Endodermal cell (in vitro differentiated cells): ENCODE measurements around the gene FRMPD4. TPM values are rescaled to one million over a fixed set of nuclear protein-coding genes. Genes with fewer than 3 reads are reported as not detected.

Source experiments
- DNase-seq: peaks from one replicate; pipeline ENCODE4 v3.0.0-alpha.2; 2017
- H3K27ac ChIP-seq: 2 replicates; pipeline ENCODE4 v1.5.1; 2013; ENCODE audit warnings: mild to moderate bottlenecking, low read depth, low read length, moderate library complexity
- H3K27me3 ChIP-seq: 2 replicates; pipeline ENCODE4 v1.6.1; 2013; ENCODE audit warnings: mild to moderate bottlenecking, low read length, moderate library complexity; ENCODE audit not compliant: insufficient read depth, control insufficient read depth, poor library complexity, severe bottlenecking
- H3K36me3 ChIP-seq: 2 replicates; pipeline ENCODE4 v1.7.0; 2013; ENCODE audit warnings: mild to moderate bottlenecking, low read length, moderate library complexity; ENCODE audit not compliant: control insufficient read depth, insufficient read depth
- H3K4me1 ChIP-seq: one replicate; pipeline ENCODE4 v1.7.0; 2013; ENCODE audit warnings: low read length; ENCODE audit not compliant: control insufficient read depth, insufficient read depth
- H3K4me3 ChIP-seq: 2 replicates; pipeline ENCODE4 v1.5.1; 2013; ENCODE audit warnings: mild to moderate bottlenecking, low read length, moderate library complexity
- H3K9ac ChIP-seq: 2 replicates; pipeline ENCODE4 v1.6.1; 2013; ENCODE audit warnings: mild to moderate bottlenecking, low read length, moderate library complexity; ENCODE audit not compliant: poor library complexity, severe bottlenecking; ENCODE audit errors: extremely low read depth
- H3K9me3 ChIP-seq: 2 replicates; pipeline ENCODE4 v1.6.1; 2013; ENCODE audit warnings: mild to moderate bottlenecking, low read length, moderate library complexity; ENCODE audit not compliant: control insufficient read depth
- H3K27ac Mint-ChIP-seq: 2 replicates; pipeline ENCODE4 v1.8.0; 2020; ENCODE audit warnings: mixed read lengths
- H3K27me3 Mint-ChIP-seq: 2 replicates; pipeline ENCODE4 v1.8.0; 2021; ENCODE audit warnings: mild to moderate bottlenecking, mixed read lengths; ENCODE audit not compliant: insufficient read depth
- H3K36me3 Mint-ChIP-seq: 2 replicates; pipeline ENCODE4 v1.8.0; 2020; ENCODE audit warnings: low read depth, mixed read lengths
- H3K4me1 Mint-ChIP-seq: 2 replicates; pipeline ENCODE4 v1.8.0; 2020; ENCODE audit warnings: mixed read lengths
- H3K4me3 Mint-ChIP-seq: 2 replicates; pipeline ENCODE4 v1.8.0; 2020; ENCODE audit warnings: mild to moderate bottlenecking, moderate library complexity, mixed read lengths
- H3K9me3 Mint-ChIP-seq: 2 replicates; pipeline ENCODE4 v1.8.0; 2020; ENCODE audit warnings: mild to moderate bottlenecking, mixed read lengths
- whole genome bisulfite sequencing, 2 experiments: methylation state at CpG; one replicate each; pipeline versions ENCODE4 v1.1.5 to v1.1.7; 2013; ENCODE audit warnings: missing lambda C conversion rate in 2 of 2, mixed read lengths in 1 of 2; ENCODE audit not compliant: insufficient coverage in 1 of 2, insufficient read length in 1 of 2; 5-methylcytosine and 5-hydroxymethylcytosine counted together
- total RNA-seq, 2 donors: library from RNA; stranded (reverse); fragmentation: NEBNext Ultra II Directional in 1 of 2; extraction: Animal tissue kit (Norgen Biotek cat#: 25700) in 1 of 2; gene quantifications; 2 replicates in 1 of 2; 3 replicates in 1 of 2; pipeline ENCODE4 v1.2.1, GENCODE V29; 2021
- TF ChIP-seq, protein P1 (sequence below): fragments of 200-600 bp; sonication (generic); conservative IDR thresholded peaks from 2 replicates; pipeline ENCODE4 v1.5.0; 2021; ENCODE audit warnings: antibody characterized with exemption, mild to moderate bottlenecking

Gene FRMPD4
- total RNA-seq, 2 donors from 2014 or later: 0.09 to 0.81 TPM

DNA sequence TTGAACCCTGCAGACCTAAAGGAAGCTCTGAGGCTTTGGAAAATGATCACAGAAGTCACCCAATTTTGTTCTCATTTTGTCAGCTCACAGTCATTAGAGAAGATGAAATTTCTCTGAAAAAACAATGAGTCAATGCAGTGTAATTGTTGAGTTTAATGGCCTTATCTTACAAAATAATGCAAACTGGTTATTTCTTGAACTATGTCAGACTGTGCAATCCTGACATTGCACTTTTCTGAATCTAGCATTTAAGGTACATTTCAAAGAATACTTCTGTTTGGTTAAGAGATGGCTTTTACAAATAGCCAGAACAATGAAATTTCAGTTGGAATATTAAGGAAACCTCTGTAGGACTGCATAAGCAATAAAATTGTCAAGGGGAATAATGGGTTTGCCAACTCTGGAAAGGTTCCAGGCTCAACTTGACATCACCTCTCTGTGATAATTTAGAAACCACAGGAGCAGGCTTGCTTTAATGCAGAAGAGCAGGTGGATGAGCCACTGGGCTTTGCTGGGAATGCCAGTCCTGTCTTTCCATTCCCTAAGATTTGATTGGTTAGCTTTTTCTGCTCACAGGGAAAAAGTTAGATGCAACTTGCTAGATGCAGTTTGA lies 222.8 kb downstream of the FRMPD4 start:
- Mint-ChIP-seq H3K9me3 (peaks cover 1% of the 10 kb centered on the region), H3K27me3 (no peaks in the 10 kb centered on the region), H3K4me1 (no peaks in the 10 kb centered on the region), H3K27ac (no peak overlapping the region), H3K4me3 (no peak overlapping the region), H3K36me3 (no peaks in the 10 kb centered on the region)
- H3K9me3 ChIP-seq: no peaks in the 10 kb centered on the region
- DNase-seq: no peak
- peaks cover 3% of the 10 kb centered on the region for H3K27me3 ChIP-seq
- TF ChIP-seq, protein P1, sequence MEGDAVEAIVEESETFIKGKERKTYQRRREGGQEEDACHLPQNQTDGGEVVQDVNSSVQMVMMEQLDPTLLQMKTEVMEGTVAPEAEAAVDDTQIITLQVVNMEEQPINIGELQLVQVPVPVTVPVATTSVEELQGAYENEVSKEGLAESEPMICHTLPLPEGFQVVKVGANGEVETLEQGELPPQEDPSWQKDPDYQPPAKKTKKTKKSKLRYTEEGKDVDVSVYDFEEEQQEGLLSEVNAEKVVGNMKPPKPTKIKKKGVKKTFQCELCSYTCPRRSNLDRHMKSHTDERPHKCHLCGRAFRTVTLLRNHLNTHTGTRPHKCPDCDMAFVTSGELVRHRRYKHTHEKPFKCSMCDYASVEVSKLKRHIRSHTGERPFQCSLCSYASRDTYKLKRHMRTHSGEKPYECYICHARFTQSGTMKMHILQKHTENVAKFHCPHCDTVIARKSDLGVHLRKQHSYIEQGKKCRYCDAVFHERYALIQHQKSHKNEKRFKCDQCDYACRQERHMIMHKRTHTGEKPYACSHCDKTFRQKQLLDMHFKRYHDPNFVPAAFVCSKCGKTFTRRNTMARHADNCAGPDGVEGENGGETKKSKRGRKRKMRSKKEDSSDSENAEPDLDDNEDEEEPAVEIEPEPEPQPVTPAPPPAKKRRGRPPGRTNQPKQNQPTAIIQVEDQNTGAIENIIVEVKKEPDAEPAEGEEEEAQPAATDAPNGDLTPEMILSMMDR: no peak
- H3K27ac ChIP-seq: no peak overlapping the region
- H3K36me3 ChIP-seq: no peaks in the 10 kb centered on the region
- no peaks in the 10 kb centered on the region for H3K4me1 ChIP-seq
- no peak overlapping the region for H3K4me3 ChIP-seq
- H3K9ac ChIP-seq: no peak overlapping the region

DNA sequence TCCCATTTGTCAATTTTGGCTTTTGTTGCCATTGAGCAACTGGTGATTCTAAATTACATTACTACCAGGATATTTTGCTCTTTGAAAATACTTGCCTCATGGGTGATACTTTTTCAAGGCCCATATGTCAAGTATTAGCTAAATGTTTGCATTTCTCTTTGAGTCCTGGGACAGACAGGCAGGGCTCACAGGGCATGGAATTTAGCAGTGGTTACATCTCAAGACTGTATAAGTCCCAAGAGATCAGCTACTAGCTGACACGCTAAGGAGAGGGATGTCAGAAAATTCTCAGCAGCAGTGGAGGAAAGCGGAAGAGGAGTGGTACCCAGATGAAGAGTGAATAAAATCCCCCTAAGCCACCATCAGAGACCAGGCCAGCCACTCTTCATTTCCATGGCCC lies 224.9 kb downstream of the FRMPD4 start:
- Mint-ChIP-seq H3K27me3 (peaks cover 7% of the 10 kb centered on the region), H3K4me3 (no peak overlapping the region), H3K4me1 (no peaks in the 10 kb centered on the region), H3K36me3 (no peaks in the 10 kb centered on the region), H3K27ac (no peak overlapping the region), H3K9me3 (peaks cover 1% of the 10 kb centered on the region)
- Histone ChIP-seq H3K9ac (no peak overlapping the region), H3K27me3 (peaks cover 23% of the 10 kb centered on the region), H3K4me1 (no peaks in the 10 kb centered on the region), H3K9me3 (no peaks in the 10 kb centered on the region), H3K4me3 (no peak overlapping the region), H3K27ac (no peak overlapping the region), H3K36me3 (no peaks in the 10 kb centered on the region)
- TF ChIP-seq, protein P1: no peak
- no peak for DNase-seq
- WGBS, 2 experiments: 80% methylated on average over 1 of the region's 2 CpGs; no CpG with 5 or more reads in 1 of the 2 experiments

DNA sequence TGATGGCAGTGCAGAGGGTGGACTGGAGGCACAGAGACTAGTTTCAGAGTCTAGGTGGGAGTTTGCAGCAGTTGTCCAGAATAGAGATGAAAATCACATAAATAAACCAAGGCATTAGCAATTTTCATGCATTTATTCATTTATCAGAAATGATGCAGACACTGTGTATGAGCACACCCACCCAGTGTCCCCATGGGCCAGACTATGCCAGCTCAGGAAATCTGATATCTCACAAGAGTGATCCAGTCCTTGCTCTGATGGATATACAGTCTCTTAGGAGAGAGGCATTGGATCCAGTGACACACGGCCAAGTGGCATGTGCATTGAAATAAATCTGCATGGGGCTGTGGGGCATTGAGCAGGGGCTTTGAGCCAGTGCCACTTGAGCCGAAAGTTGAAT lies 228.2 kb downstream of the FRMPD4 start:
- H3K36me3 Mint-ChIP-seq: no peaks in the 10 kb centered on the region
- WGBS, 2 experiments: 91 to 96% methylated on average over 1 to 2 of the region's 2 CpGs

More for the DNA sequence above, 228.2 kb downstream of the FRMPD4 start:
- Histone ChIP-seq H3K9ac (no peak overlapping the region), H3K27ac (no peak overlapping the region), H3K4me1 (no peaks in the 10 kb centered on the region), H3K36me3 (no peaks in the 10 kb centered on the region), H3K4me3 (no peak overlapping the region), H3K27me3 (peaks cover 23% of the 10 kb centered on the region), H3K9me3 (no peaks in the 10 kb centered on the region)
- Mint-ChIP-seq H3K27ac (no peak overlapping the region), H3K27me3 (peaks cover 7% of the 10 kb centered on the region), H3K4me3 (no peak overlapping the region), H3K4me1 (no peaks in the 10 kb centered on the region), H3K9me3 (peaks cover 1% of the 10 kb centered on the region)
- DNase-seq: no peak
- TF ChIP-seq, protein P1: no peak
